HG02642 (cell line): ENCODE data around the gene TMEM184C.

ENCODE experiments used
- ATAC-seq: cut with Tn5 transposase; IDR thresholded peaks from one replicate; pipeline ENCODE4 v1.9.1; 2021; ENCODE audit warnings: mild to moderate bottlenecking; ENCODE audit not compliant: unreplicated experiment, poor library complexity

The TMEM184C gene

GRCh38 chr4:147597561-147597960 lies 19.6 kb upstream of the TMEM184C start:
- no peak for ATAC-seq

GRCh38 chr4:147599206-147599605 lies 18.0 kb upstream of the TMEM184C start:
- no peak for ATAC-seq

DNA sequence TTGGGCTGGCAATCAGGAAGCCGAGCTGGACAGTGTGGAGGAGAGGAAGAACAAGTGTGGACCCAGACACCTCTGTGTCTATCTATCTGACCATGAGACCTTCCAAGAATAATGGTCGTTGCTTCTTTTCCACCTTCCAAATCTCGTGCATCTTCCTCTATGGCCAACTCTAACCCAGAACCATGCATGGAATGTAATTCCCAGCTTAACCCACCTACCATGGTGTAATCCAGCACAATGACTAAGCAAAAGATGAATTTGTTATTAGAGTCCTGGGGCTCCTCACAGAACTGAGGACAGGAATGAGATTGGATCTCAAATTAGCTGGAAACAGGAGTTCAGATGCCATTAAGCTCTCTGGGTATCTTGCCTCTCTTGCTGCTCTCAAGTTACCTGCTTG lies 17.4 kb upstream of the TMEM184C start:
- ATAC-seq = no peak

DNA sequence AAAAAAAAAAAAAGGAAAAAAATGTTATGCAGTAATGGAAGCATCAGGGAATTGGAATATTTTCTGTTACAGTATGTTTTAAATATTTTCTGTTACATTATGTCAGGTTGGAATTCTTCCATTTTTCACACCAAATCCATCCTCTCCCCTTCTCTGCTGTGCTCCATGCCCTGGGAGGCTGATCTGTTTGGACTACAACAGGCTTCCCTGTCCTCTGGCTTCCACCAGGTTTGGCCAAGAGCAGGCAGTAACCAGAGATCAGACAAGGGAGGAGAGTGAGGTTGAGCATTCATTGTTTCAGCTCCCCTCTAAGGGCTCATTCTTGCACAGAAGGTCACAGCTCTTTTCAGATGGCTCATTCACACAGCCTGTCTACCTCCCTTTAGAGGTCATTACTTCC lies 11.7 kb upstream of the TMEM184C start:
- no peak for ATAC-seq

GRCh38 chr4:147607471-147607870 lies 9.7 kb upstream of the TMEM184C start:
- ATAC-seq = no peak

DNA sequence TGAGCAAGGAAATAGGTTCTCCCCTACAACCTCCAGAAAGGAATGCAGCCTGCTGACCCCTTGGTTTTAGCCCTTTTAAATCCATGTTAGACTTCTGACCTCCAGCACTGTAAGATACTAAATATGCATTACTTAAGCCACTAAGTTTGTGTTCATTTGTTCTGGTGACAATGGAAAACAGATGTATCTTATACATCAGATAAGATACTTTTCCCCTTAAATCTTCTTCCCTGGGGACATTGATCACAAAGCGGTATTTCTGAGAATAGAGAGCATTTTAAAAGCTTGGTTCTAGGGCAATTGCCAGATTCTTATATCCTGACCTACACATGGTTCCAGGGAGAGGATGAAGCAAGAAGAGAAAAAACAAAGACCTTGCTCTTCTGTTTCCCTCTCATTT lies 6.5 kb upstream of the TMEM184C start:
- no peak for ATAC-seq

GRCh38 chr4:147616849-147617172 lies 386 bp upstream of the TMEM184C start:
- ATAC-seq = peak; percentile 20

DNA sequence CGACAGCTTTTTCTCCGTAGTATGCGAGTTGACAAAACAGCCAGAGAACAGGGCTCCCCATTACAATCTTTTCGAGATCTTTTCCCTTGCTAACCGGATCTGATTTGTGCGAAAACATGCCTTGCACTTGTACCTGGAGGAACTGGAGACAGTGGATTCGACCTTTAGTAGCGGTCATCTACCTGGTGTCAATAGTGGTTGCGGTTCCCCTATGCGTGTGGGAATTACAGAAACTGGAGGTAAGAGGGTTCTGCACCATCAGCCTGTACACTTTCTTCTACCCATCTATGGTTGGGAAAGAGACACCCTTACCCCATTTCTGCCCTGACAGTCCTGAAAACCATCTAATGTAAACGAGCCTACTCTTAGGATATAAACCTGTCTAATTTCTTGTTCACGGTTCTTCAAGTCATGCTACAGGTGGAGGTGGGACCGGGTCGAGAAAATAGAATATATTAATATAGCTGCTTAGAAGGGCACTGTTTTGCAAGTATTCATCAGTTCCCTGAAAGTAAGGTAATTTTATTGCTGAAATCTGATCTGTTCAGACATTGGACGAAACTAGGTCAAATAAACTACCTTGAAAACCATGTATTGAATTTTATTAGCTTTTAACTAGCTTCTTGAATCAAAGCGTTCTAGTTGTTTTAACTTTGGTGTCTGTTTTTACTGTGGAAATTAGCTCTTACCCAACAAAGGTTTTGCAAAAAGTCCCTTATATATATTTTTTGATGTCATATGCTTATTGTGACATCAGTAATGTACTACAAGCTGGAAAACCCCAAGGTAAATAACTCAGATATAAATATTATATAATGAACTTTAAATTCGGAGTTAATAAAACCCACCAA lies 869 bp downstream of the TMEM184C start:
- peak; percentile 12 for ATAC-seq

DNA sequence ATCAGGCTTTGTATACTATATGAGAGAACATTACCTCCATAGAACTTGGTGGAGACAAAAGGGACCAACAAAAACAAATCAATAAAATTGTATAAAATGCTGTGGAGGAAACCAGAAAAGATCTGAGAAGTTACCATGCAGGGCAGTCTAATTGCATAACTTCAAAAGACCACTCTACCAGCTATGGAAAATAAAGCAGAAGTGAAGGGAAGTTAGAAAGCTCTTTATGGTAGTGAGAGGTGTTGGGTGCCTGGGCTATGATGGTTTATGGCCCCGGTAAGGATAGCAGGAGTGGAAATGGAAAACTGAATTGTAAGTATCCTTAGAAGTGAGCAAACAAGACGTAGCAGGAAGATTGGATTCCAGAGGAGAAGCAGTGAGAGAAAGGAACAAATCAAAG lies 3.1 kb downstream of the TMEM184C start:
- no peak for ATAC-seq

- ATAC-seq = no peak
Measured at GRCh38 chr4:147625733-147626132, 8.5 kb downstream of the TMEM184C start.

GRCh38 chr4:147626903-147627302 lies 9.7 kb downstream of the TMEM184C start:
- ATAC-seq = no peak

DNA sequence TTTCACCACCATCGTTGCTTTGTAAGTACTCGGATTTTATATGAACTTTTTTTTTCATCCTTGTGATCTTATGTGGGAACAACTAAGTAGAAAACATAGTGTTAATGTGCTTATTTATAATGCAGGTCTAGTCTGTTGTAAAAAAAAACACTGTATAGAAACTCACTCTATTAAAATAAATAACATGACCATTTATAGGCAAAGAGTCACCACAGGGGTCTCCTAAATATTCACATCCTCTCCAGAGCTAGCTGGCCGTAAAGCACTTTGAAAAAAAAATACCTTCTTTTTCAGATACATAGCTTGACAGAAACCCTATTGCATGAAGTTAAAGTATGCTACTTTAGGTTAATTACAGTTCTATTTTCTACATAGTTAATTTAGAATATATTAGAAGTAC lies 11.2 kb downstream of the TMEM184C start:
- ATAC-seq = no peak

- no peak for ATAC-seq
Measured at GRCh38 chr4:147629783-147630730, 12.9 kb downstream of the TMEM184C start.

- ATAC-seq = no peak
Measured at GRCh38 chr4:147633113-147633512, 15.9 kb downstream of the TMEM184C start.

DNA sequence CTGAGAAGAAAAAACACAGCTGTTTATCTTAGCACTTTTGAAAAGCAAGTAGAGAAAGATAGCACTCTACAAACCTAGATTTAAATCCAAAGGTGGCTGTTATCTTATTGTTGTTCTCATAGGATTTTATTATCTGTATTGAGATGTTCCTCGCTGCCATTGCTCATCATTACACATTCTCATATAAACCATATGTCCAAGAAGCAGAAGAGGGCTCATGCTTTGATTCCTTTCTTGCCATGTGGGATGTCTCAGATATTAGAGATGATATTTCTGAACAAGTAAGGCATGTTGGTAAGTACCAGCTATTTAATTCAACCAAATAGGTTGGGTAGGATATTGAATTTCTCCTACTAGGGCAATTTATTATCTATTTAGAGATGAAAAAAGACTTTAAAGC lies 16.4 kb downstream of the TMEM184C start:
- no peak for ATAC-seq

DNA sequence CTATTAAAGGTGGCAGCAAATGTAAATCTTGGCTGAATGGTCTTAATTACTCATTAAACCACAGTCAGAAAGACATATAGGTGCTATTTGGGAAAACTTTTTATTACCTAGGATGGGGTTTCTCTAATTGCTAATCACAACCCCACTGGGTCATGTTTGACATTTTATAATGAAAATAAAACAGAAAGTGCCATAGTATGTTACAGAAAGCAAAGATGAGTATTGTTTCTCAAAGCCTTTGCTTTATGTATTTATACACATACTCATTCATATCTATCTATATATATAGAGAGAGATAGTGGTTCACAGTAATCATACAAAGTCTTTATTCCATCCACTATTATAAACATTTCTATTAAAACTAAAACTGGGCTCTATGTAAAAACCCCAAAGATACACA lies 18.2 kb downstream of the TMEM184C start:
- no peak for ATAC-seq

DNA sequence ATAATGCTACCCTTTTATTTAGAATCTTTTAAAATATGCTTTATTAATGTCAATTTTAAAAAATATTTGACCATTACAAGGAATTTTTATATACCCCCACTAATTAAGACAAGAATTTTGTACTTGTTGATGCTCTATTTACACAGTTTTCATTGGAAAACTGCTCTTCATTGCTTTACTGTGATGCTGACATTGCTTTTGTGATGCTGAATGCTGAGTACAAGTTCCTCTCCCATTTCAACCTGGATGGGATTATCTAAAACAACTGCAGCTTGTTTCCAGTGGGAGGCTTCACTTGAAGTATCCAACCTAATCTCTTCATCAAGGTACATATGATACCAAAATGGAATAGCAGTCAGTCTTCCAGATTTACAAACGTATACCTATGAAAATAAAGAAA lies 21.2 kb downstream of the TMEM184C start:
- ATAC-seq = no peak

DNA sequence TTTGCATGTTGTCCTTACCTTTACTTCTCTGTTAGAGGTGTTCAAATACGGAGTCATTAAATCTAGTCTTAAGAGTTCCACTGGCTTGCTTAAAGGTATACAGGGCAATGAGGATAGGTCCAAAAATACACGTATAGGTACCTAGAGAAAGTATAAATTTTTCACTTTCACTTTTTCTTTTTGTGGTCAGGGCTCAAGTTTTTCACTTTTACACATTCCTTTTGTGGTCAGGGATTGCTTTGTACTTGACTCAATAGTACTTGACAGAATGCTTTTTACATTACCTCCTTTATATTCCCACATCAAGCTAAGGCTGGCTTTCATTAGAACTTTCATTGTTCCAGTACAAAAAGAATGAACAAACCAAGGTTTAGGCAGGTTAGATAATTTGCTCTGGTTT lies 21.7 kb downstream of the TMEM184C start:
- ATAC-seq = no peak

- ATAC-seq = no peak
Measured at GRCh38 chr4:147639388-147639787, 22.2 kb downstream of the TMEM184C start.

DNA sequence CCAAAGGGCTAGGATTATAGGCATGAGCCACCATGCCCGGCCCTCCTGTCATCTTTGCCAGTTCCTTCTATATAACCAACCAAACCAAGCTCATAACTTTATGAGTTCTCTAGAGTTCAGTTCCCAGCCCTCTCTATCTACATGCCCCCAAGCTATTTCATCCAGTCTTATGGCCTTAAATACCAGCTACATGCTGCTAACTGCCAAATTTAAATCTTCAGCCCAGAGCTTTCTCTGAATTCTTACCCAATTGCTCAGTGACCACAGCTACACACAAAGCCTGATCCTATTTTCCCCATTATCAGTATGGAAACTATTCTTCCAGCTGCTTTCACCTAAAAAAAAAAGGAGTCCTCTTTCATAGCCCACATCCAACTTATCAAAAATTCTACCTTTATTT lies 23.1 kb downstream of the TMEM184C start:
- no peak for ATAC-seq

- no peak for ATAC-seq
Measured at GRCh38 chr4:147643616-147644015, 26.4 kb downstream of the TMEM184C start.
